Loucy (cell line): ENCODE results near the gene GMEB2.

Experiments
- EZH2phosphoT487 ChIP-seq: fragments of 200-600 bp; IDR thresholded peaks from 2 replicates; pipeline ENCODE4 v1.6.1; 2018; ENCODE audit warnings: antibody characterized with exemption, mild to moderate bottlenecking, moderate library complexity, borderline replicate concordance
- TF ChIP-seq, protein P1 (sequence below): fragments of 200-600 bp; sonication (generic); conservative IDR thresholded peaks from 2 replicates; pipeline ENCODE4 v1.5.1; 2014; ENCODE audit warnings: mild to moderate bottlenecking, antibody characterized with exemption, low read length

DNA sequence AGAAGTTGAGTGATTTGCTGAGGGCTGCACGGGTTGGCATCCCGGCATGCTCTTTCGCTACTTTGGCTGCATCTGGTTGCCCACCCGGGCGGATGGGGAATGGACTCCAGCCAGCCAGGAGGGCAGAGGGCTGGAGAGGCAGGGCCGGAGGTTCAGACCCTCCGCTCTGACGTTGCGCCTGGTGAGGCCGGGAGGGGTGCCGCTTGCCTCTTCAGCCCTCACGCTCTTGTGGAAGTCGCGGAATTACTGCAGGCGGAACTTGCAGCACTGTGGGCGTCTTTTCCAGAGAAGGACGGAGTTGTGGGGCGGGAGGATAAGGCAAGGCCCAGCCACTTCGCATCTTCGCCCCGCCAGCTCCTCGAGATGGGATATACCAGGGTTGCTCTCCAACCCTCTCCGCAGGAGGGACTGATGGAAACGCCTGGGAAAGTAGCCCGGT is 31.9 kb upstream of the GMEB2 start:
- TF ChIP-seq, protein P1, sequence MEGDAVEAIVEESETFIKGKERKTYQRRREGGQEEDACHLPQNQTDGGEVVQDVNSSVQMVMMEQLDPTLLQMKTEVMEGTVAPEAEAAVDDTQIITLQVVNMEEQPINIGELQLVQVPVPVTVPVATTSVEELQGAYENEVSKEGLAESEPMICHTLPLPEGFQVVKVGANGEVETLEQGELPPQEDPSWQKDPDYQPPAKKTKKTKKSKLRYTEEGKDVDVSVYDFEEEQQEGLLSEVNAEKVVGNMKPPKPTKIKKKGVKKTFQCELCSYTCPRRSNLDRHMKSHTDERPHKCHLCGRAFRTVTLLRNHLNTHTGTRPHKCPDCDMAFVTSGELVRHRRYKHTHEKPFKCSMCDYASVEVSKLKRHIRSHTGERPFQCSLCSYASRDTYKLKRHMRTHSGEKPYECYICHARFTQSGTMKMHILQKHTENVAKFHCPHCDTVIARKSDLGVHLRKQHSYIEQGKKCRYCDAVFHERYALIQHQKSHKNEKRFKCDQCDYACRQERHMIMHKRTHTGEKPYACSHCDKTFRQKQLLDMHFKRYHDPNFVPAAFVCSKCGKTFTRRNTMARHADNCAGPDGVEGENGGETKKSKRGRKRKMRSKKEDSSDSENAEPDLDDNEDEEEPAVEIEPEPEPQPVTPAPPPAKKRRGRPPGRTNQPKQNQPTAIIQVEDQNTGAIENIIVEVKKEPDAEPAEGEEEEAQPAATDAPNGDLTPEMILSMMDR: no peak
- no peak for TF ChIP-seq EZH2phosphoT487
